Stimulated activated CD4-positive, alpha-beta T cell treated with anti-CD3 and anti-CD28 coated beads, TNF-alpha, amount 100 ng/mL, for 4 hours (primary cell): ENCODE data around the gene LAPTM5.

Experiments used
- DNase-seq, 3 experiments: peaks; one replicate each; pipeline ENCODE4 v3.0.0-alpha.2; 2020; ENCODE audit warnings: low read depth in 3 of 3

Gene LAPTM5

DNA sequence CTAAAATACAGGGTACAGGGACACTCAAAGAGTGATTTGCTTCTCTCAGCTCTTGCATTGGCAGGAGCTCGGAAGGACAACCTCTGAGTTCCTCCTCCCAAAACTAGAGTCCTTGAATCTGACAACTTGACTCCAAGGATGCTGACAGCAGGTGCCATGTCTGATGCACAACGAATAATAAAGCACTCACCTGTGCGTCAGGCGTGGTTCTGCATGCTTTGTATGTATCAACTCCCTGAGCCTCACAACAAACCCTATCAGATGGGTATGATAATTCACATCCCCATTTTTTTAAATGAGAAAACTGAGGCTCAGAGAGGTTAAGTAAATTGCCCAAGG lies 1.4 kb downstream of the LAPTM5 start:
- DNase-seq = no peak

- DNase-seq = no peak
These were observed 1.8 kb downstream of the LAPTM5 start for GRCh38 chr1:30755746-30756145.

DNA sequence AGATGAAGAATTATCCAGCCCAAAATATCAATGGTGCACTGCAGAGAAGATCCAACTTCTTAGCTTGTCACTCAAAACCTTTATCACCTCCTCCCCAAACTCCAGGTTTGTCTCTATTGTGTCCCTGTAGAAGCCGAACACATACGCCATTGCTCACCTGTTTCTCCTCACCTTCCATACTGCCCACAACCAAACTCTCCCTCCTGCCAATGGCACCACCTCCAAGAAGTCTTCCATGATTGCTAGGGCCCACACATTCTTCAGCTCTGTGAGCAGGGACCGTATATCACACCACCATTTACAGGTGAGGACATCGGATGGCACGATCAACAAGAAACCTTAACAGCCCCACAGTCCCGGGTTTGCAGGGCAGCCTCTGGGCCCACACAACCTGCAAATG lies 2.2 kb downstream of the LAPTM5 start:
- no peak for DNase-seq

- no peak for DNase-seq
These were observed 2.8 kb downstream of the LAPTM5 start for GRCh38 chr1:30754684-30755171.

DNA sequence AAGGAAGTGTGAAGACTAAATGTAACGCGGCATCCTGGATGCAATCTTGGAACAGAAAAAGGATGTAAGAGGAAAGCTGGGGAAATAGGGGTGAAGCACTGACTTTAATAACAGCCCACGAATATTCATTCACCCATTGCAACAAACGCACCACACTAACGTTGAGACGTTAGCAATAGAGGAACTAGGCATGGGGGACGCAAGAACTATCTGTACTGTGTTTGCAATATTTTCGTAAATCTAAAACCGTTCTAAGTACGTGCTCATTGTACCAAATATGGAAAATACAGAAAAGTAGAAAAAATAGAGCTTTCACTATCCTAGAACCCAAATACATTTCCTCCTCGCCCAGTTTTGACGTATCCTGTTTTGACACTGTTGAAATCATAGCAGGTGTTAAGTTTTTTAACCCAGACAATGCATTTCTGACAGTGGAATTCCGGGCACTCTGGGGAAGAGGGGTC lies 3.9 kb downstream of the LAPTM5 start:
- no peak for DNase-seq

- no peak for DNase-seq
These were observed 4.5 kb downstream of the LAPTM5 start for GRCh38 chr1:30753118-30753517.

- no peak for DNase-seq
These were observed 5.0 kb downstream of the LAPTM5 start for GRCh38 chr1:30752651-30752908.

DNA sequence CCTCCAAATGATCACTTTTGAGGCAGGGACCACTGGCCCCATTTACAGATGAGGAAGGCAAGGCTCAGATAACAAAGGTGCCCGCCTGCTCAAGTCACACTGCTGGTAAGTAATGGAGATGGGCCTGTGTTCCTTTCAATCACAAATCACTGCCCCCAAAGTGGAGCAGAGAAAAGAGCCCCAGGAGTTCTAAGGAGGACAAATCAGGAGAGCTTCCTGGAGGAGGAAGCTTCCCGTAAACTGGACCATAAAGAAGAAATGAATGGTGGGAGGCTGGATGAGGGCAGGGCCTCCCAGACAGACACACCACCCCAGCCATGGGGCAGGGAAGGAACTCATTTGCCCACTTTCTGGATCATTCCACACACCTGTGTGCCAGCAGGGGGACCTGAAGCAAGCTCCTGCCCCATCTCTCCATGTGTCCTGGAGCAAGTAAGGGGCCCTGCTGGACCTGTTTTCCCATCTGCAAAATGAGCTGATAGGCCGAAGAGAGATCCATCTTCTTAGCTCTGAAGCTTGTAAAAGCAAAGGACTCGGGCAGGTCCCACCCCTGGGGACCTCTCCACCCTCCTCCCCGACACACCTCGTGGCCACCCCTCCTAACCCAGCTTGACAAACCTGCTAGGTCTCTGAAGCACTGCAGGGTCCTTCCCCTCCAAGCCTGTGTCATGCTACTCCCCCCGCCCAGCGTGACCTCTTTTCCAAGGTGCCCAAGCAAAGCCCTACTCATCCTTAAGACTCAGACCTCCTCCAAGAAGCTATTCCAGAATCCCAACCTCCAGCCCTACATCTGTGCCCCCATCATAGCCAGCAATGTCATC lies 5.5 kb downstream of the LAPTM5 start:
- no peak for DNase-seq

DNA sequence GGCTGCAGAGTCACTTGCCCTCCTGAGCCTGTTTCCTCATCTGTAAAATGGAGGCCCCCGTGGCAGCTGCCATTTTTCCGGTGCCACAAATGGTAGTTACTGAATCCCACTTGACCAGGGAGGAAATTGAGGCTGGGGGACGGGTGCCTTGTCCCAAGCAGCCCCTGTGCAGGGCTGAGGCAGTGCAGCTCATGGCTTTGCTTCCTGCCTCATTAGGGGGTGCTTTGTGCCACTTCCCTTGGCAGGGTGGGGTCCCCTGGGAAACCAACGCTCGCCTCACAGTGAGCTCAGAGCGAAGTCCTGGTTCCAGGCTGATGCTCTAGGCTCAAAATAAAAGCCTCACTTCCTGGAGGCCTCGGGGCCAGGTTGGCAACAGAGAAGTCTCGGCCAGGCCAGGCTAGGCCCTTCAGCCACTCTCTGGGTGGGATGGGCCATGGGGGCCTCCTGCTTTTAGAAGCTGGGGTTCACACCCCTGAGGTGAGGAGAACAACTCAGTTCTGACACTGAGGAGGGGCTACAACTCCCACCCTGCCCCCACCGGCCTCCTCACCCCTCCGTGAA lies 6.8 kb downstream of the LAPTM5 start:
- DNase-seq = no peak

- DNase-seq = peak in 1 of 3 experiments; percentile 34
These were observed 7.6 kb downstream of the LAPTM5 start for GRCh38 chr1:30749691-30750583.

- DNase-seq = no peak
These were observed 8.7 kb downstream of the LAPTM5 start for GRCh38 chr1:30748699-30749401.

DNA sequence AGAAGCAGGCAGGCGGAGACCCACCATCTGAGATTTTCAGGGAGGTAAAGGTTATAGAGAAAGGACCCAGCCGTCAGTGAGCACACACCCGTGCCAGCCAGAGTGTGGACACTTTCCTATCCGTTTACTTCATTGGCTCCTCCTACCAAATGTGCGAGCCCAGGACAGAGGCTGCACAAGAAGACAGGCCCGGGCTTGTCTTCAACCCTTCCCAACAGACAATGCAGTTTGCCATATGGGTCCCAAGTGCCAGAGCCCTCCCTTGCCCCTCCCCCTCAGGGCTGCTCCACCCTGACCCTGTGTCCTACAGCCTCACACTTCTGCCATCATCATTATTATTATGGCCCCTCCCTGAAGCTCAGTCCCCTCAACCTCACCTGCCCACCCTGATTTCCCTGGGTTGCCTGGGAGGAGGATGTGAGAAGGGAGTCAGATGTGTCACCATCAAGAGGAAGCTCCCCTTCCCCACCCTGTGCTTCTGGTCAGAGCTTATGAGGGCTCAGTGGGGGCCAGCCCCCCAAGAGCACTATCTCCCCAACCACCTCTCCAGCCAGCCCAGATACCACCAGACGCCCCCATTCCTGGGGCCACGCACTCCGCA lies 9.4 kb downstream of the LAPTM5 start:
- no peak for DNase-seq

GRCh38 chr1:30747033-30748008 lies 10.3 kb downstream of the LAPTM5 start:
- no peak for DNase-seq

DNA sequence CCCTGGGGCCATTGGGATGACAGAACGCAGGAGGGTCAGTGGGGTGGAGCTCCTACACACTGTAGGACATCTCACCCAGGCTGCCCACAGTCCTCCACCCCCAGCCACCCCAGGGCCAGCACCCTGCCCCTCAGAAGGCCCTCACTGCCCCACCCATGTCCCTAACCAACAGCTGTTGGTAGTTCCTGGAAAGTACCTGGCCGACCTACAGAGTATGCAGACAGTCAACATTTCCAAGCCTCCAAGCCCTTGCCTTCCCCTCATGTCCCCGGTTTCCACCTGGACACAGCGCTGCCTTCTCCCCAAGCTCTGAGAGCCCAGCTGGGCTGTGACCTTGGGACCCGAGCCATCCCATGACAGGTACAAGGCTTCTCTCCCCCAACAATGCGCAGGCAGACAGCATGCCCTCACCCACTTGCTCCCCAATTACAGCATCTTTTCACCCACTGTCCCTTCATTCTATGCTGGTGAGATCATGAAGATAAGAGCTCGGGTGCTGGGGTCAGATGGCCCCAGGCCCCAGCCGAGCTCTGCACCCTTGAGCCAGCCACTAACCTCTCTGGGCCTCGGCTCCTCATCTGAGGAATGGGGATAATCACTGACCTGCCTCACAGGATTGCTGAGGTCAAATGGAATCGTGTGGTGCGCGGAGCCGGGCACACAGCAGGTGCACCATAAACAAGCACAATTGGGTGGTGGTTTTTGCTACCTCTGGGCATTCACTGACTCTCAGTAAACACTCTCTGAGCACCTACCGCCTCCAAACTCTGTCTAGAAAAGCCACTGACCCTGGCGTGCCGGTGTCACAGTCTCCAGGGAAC lies 11.2 kb downstream of the LAPTM5 start:
- no peak for DNase-seq

DNA sequence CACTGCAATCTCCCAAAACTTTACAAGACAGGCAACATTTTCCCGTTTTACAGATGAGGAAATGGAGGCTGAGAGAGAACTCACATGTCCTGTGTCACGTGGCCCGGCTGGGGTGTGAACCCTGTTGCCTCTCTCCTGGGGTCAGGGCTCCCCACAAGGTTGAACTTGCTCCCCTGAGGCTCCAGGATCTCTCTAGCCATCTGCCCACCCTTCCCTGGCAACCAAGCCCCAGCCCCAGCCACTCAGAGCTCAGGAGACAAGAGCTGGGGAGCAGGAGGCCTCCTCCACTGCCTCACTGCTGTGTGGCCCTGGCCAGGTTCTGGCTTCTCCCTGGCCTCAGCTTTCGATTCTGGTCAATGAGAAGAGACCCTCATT lies 11.8 kb downstream of the LAPTM5 start:
- no peak for DNase-seq

DNA sequence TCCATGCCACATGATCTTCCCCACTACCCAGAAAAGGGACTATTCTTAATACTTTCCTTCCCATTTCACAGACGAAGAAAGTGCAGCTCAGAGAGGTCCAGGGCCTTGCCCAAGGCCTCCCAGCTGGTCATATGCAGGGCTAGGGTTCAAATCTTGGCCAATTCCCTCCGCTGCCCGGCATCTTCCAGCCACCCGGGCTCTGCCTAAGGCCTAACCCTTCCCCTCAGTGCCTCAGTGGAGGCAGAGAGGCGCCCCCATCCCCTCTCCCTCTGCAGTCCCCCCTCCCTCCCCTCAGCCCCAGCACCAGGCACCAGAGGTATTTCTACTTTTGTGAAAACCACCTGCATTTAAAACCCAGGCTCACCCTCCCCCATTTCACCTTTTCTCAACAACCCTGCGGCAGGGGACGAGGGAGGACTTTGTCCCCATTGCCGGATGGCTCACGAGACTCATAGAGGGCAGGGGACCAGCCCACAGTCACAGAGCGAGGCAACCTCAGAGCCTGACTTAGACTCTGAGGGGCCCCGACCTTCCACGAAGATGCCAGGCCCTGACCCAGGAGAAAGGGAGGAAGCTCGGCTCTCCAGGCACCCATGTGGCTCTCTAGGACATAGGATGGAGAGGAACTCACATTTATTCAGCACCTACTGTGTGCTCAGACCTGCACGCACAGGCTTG lies 12.3 kb downstream of the LAPTM5 start:
- DNase-seq = no peak

DNA sequence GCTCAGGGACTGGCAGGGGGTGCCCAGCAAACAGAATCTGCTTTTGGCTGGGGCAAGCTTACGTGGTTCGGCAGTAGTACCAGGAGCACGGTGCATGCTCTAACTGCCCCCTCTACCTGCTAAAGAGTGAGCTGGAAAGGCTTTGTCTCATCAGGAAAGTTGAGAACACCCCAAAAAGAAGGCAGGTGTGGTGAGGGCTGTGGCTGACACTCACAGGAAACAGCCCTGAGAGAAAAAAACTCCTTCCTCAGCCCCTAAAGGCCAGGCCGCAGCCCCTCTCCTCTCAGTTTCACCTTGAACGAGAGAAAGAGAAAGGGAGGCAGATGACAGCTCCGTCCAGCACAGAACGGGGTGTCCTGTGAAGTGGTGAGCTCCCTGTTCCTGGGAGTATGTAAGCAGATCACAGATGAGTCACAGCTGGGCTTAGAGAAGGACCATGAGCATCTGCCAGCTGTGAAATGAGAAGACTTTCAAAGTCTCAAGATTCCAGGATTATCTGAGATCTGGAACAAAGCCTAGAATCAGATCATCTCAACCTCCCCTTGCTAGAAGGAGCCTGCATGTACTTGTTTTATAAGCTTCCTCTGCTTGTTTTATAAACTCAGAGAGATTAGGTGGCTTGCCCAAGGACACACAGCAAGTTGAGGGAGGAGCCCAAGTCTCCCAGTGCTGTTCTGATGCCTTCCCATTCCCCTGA lies 13.4 kb downstream of the LAPTM5 start:
- DNase-seq = no peak

- peak in 2 of 3 experiments; percentile 42 to 63 for DNase-seq
These were observed 14.0 kb downstream of the LAPTM5 start for GRCh38 chr1:30743584-30744059.
